NCI-H2029 treated with DMSO at 0.1 percent for 48 hours (cell line): ENCODE results near the gene DHCR7.
A peak's percentile ranks its signal among the peaks of the same experiment; 100 is the strongest.

Source experiments
- DNase-seq: peaks from one replicate; lab custom pipeline; 2025; lab: John Stamatoyannopoulos, UW

The DHCR7 gene

GRCh38 chr11:71410363-71410966, 37.7 kb downstream of the DHCR7 start:
- no peak for DNase-seq

GRCh38 chr11:71408826-71409225, 39.4 kb downstream of the DHCR7 start:
- no peak for DNase-seq

GRCh38 chr11:71407356-71407755, 40.8 kb downstream of the DHCR7 start:
- DNase-seq, result no peak

GRCh38 chr11:71406681-71407080, 41.5 kb downstream of the DHCR7 start:
- DNase-seq, result peak; percentile 10

- DNase-seq, result no peak
Measured at GRCh38 chr11:71404209-71404608, 44.0 kb downstream of the DHCR7 start.

- DNase-seq, result no peak
Measured at GRCh38 chr11:71402878-71403277, 45.3 kb downstream of the DHCR7 start.

GRCh38 chr11:71400216-71400615, 48.0 kb downstream of the DHCR7 start:
- no peak for DNase-seq

- no peak for DNase-seq
Measured at GRCh38 chr11:71399341-71399740, 48.9 kb downstream of the DHCR7 start.

- DNase-seq, result no peak
Measured at GRCh38 chr11:71397961-71398360, 50.2 kb downstream of the DHCR7 start.

GRCh38 chr11:71397331-71397860, 50.8 kb downstream of the DHCR7 start:
- no peak for DNase-seq

- DNase-seq, result no peak
Measured at GRCh38 chr11:71396548-71397123, 51.6 kb downstream of the DHCR7 start.

- no peak for DNase-seq
Measured at GRCh38 chr11:71395774-71396173, 52.4 kb downstream of the DHCR7 start.

GRCh38 chr11:71395263-71395560, 53.0 kb downstream of the DHCR7 start:
- no peak for DNase-seq

- no peak for DNase-seq
Measured at GRCh38 chr11:71393283-71393682, 54.9 kb downstream of the DHCR7 start.

GRCh38 chr11:71391796-71392195, 56.4 kb downstream of the DHCR7 start:
- DNase-seq, result no peak

- DNase-seq, result no peak
Measured at GRCh38 chr11:71391352-71391751, 56.8 kb downstream of the DHCR7 start.

- DNase-seq, result no peak
Measured at GRCh38 chr11:71388637-71389235, 59.5 kb downstream of the DHCR7 start.

GRCh38 chr11:71387784-71388636, 60.2 kb downstream of the DHCR7 start:
- no peak for DNase-seq

- DNase-seq, result no peak
Measured at GRCh38 chr11:71387200-71387599, 61.0 kb downstream of the DHCR7 start.

GRCh38 chr11:71386202-71386601, 62.0 kb downstream of the DHCR7 start:
- DNase-seq, result no peak

- DNase-seq, result no peak
Measured at GRCh38 chr11:71385091-71385490, 63.1 kb downstream of the DHCR7 start.

GRCh38 chr11:71384561-71384960, 63.6 kb downstream of the DHCR7 start:
- no peak for DNase-seq
